Hepatocyte (in vitro differentiated cells): ENCODE results near the gene FMNL3. TPM values are rescaled to one million over a fixed set of nuclear protein-coding genes. Genes with fewer than 3 reads are reported as not detected.

Experiments
- DNase-seq: peaks from one replicate; pipeline ENCODE4 v3.0.0-alpha.2; 2016; ENCODE audit warnings: low spot score
- H2AFZ ChIP-seq: fragments of 200-600 bp; sonication (generic); 2 replicates; pipeline ENCODE4 v1.6.0; 2016; ENCODE audit warnings: antibody characterized with exemption, mild to moderate bottlenecking
- H3K27ac ChIP-seq: fragments of 200-600 bp; sonication (generic); 2 replicates; pipeline ENCODE4 v1.5.1; 2016; ENCODE audit warnings: mild to moderate bottlenecking
- H3K27me3 ChIP-seq: fragments of 200-600 bp; sonication (generic); 2 replicates; pipeline ENCODE4 v1.6.1; 2016
- H3K36me3 ChIP-seq: fragments of 200-600 bp; sonication (generic); replicated peaks from 2 replicates; pipeline ENCODE4 v1.5.1; 2016; ENCODE audit warnings: low read depth; ENCODE audit not compliant: insufficient read depth
- H3K4me1 ChIP-seq: fragments of 200-600 bp; sonication (generic); 2 replicates; pipeline ENCODE4 v1.5.1; 2016; ENCODE audit warnings: mild to moderate bottlenecking, moderate library complexity; ENCODE audit not compliant: insufficient read depth
- H3K4me2 ChIP-seq: fragments of 200-600 bp; sonication (generic); 2 replicates; pipeline ENCODE4 v1.6.0; 2016
- H3K4me3 ChIP-seq: fragments of 200-600 bp; sonication (generic); 2 replicates; pipeline ENCODE4 v1.5.1; 2016; ENCODE audit warnings: mild to moderate bottlenecking
- H3K79me2 ChIP-seq: fragments of 200-600 bp; sonication (generic); 2 replicates; pipeline ENCODE4 v1.6.0; 2017; ENCODE audit warnings: mild to moderate bottlenecking
- H3K9me2 ChIP-seq: fragments of 200-600 bp; sonication (generic); replicated peaks from 2 replicates; pipeline ENCODE4 v1.6.0; 2017; ENCODE audit warnings: mild to moderate bottlenecking; ENCODE audit not compliant: insufficient read depth
- H3K9me3 ChIP-seq: fragments of 200-600 bp; sonication (generic); 2 replicates; pipeline ENCODE4 v1.5.1; 2016; ENCODE audit warnings: low read depth, mild to moderate bottlenecking
- H4K20me1 ChIP-seq: fragments of 200-600 bp; sonication (generic); 2 replicates; pipeline ENCODE4 v1.6.0; 2016; ENCODE audit warnings: mild to moderate bottlenecking; ENCODE audit not compliant: insufficient read depth, poor library complexity, severe bottlenecking
- EZH2 ChIP-seq: fragments of 200-600 bp; sonication (generic); IDR thresholded peaks from 2 replicates; pipeline ENCODE4 v1.6.1; 2016; ENCODE audit warnings: antibody characterized with exemption, mild to moderate bottlenecking, borderline replicate concordance
- EZH2phosphoT487 ChIP-seq: fragments of 200-600 bp; sonication (generic); IDR thresholded peaks from one replicate; pipeline ENCODE4 v1.6.1; 2018; ENCODE audit warnings: antibody characterized with exemption, mild to moderate bottlenecking, low read depth, moderate library complexity; ENCODE audit not compliant: unreplicated experiment, severe bottlenecking
- WGBS: methylation state at CpG from one replicate; pipeline ENCODE4 v1.1.6; 2016; ENCODE audit warnings: low lambda C conversion rate; ENCODE audit errors: missing lambda C conversion rate; 5-methylcytosine and 5-hydroxymethylcytosine counted together
- polyA plus RNA-seq: library from polyadenylated mRNA; unstranded; fragments of >200 nt; fragmentation: Nextera tagmentation; extraction: Ambion mirVana; gene quantifications from 2 replicates; pipeline ENCODE4 v1.2.1, GENCODE V29; 2016
- total RNA-seq: library from RNA; depleted of rRNA; stranded (reverse); fragments of >200 nt; gene quantifications from 2 replicates; pipeline ENCODE4 v1.2.3, GENCODE V29; 2014
- TF ChIP-seq, protein P1 (sequence below): fragments of 200-600 bp; sonication (generic); IDR thresholded peaks from 2 replicates; pipeline ENCODE4 v1.5.1; 2016; ENCODE audit warnings: antibody characterized with exemption, mild to moderate bottlenecking; ENCODE audit not compliant: poor library complexity

The FMNL3 gene
- total and polyA plus RNA-seq, 2 experiments from 2014 or later = 5.8 to 8.3 TPM

DNA sequence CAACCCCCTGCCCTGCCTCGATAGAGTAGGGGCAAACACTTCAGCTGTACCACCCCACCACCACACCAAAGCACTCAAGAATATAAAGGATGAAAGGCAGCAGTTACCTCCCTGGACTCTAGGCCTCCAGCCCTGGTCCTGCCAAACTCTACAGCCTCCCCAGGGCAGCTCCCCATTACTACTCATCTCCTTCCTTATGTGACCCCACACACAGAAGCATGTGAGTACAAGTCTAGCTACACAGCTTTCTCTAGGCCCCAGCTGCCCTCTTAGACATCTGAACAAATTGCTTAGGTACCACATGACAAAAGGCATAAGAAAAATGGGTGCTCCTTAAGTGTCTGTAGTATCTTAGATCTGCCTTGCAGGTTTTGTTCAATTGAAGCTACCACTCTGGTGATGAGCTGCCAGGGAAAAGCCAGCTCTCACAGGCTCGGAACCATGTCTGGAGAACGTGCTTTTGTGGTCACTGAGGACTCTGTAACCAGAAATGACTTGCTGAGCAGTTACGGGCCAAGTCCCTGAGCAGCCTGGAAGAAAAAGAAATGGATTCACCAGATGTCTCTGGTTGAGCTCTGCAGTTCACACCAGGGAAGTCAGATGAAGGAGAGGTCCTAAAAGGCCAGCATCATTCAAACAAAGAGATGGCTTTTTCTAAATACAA is 32.8 kb downstream of the FMNL3 start:
- peaks cover 23% of the 10 kb centered on the region for H3K4me1 ChIP-seq
- no peaks in the 10 kb centered on the region for H4K20me1 ChIP-seq
- H3K9me3 ChIP-seq = no peaks in the 10 kb centered on the region
- H3K4me3 ChIP-seq = no peak overlapping the region
- H3K36me3 ChIP-seq = no peaks in the 10 kb centered on the region
- no peak for DNase-seq
- no peaks in the 10 kb centered on the region for H3K9me2 ChIP-seq
- peak overlapping the region; percentile 55 for H3K4me2 ChIP-seq
- TF ChIP-seq, protein P1, sequence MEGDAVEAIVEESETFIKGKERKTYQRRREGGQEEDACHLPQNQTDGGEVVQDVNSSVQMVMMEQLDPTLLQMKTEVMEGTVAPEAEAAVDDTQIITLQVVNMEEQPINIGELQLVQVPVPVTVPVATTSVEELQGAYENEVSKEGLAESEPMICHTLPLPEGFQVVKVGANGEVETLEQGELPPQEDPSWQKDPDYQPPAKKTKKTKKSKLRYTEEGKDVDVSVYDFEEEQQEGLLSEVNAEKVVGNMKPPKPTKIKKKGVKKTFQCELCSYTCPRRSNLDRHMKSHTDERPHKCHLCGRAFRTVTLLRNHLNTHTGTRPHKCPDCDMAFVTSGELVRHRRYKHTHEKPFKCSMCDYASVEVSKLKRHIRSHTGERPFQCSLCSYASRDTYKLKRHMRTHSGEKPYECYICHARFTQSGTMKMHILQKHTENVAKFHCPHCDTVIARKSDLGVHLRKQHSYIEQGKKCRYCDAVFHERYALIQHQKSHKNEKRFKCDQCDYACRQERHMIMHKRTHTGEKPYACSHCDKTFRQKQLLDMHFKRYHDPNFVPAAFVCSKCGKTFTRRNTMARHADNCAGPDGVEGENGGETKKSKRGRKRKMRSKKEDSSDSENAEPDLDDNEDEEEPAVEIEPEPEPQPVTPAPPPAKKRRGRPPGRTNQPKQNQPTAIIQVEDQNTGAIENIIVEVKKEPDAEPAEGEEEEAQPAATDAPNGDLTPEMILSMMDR = no peak
- TF ChIP-seq EZH2 (no peak), EZH2phosphoT487 (no peak)
- 72% methylated on average over 4 of the region's 4 CpGs for WGBS
- peak overlapping the region; percentile 90 for H3K27ac ChIP-seq
- H3K27me3 ChIP-seq = no peaks in the 10 kb centered on the region
- H2AFZ ChIP-seq = peak overlapping the region; percentile 2
- peaks cover 6% of the 10 kb centered on the region for H3K79me2 ChIP-seq

DNA sequence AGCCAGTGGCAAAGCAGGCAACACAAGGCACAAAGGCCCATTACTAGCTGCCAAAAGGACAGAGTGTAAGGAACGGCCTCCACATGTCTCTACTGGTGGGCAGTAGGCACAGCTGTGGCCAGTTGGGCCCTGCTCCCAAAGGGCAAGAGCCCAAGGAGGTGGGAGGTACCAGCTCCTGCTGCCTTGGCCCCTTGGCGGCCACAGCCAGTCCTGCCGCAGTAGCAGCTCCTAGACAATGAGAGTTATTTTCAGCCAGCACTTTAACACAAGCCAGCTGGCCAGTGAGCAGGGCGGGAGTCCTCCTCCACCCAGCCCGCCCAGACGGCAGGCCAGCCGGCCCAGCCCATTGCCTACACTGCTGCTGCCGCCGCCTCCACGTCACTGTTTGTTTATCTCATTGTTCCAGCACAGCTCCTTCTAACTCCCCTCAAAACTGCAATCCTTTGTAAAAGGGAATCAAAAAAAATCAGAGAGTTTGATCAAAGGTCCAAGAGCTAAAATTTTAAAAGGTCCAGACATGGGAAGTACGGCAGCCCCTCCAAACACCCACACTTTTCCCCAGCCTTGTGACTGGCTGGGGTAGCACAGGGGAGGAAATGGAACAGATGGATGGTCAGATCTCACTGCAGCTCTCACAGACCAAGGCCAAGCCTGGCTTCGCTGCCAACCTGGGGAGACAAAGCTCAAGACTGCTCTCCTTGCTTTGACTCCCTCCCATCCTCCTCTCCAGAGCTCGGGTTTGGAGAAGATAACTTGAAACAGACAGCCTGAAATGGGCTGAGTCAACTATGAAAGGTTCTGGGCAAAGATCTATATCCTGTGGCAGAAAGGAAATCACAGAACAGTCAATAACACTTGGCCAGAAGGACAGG is 33.5 kb downstream of the FMNL3 start:
- Histone ChIP-seq H3K79me2 (peaks cover 3% of the 10 kb centered on the region), H3K4me1 (peaks cover 23% of the 10 kb centered on the region)
- 17% methylated on average over 13 of the region's 13 CpGs for WGBS

DNA sequence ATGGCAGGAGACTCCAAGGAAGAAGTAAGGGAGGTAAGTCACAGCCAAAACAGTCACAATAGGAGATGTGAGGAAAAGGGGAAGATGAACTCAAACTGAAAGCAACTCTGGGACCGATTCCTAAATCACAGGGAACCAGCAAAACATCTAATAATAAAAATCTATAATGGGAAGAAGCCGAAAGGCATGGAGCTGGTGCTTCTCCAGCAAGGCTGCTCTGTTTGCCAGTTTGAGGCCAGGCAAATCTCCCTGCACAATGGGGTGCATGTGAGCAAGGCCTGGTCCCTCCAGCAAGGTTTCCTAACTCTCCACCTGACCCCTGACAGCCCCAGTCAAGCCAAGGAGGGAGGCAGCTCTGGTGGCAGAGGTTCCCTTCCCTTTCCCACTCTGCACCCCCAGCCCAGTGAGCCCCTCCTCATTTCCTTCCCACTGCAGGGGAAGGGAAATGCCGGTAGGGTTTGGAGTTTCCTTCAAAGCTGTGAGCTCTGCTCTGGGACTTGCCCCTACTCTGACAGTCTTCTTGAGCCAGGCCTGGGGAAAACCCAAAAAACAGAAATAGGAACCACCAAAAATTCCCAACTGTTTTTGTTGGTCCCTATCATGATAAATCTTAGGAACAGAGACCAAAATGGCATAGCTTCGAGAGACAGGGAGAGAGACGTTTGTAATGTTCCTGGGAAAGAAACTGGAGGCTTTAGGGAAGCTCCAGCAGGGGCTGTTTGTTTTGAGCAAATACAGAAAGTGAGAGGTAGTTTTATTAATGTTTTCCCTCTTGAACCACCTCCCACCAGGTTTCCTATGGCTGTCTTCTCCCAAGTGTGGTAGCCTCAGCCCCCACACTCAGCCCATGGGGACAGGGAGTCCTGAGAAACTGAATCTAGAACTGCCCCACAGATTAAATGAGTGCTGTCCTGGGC is 34.6 kb downstream of the FMNL3 start:
- H3K9me3 ChIP-seq = no peaks in the 10 kb centered on the region
- no peaks in the 10 kb centered on the region for H3K9me2 ChIP-seq
- 71% methylated on average over 5 of the region's 5 CpGs for WGBS
- peak overlapping the region; percentile 50 for H3K4me2 ChIP-seq
- peak overlapping the region; percentile 91 for H3K27ac ChIP-seq
- H3K27me3 ChIP-seq = no peaks in the 10 kb centered on the region
- H3K4me1 ChIP-seq = peaks cover 23% of the 10 kb centered on the region
- peaks cover 3% of the 10 kb centered on the region for H3K79me2 ChIP-seq
- H2AFZ ChIP-seq = no peak overlapping the region
- no peak for DNase-seq
- TF ChIP-seq EZH2phosphoT487 = no peak
- TF ChIP-seq, protein P1 = no peak
- no peak for TF ChIP-seq EZH2
- no peak overlapping the region for H3K4me3 ChIP-seq
- no peaks in the 10 kb centered on the region for H4K20me1 ChIP-seq
- H3K36me3 ChIP-seq = no peaks in the 10 kb centered on the region

More for the DNA sequence above, 33.5 kb downstream of the FMNL3 start:
- no peak overlapping the region for H3K4me3 ChIP-seq
- H3K27ac ChIP-seq = peak overlapping the region; percentile 91
- DNase-seq = peak; percentile 92
- H3K4me2 ChIP-seq = peak overlapping the region; percentile 55
- H3K36me3 ChIP-seq = no peaks in the 10 kb centered on the region
- peak overlapping the region; percentile 2 for H2AFZ ChIP-seq
- no peaks in the 10 kb centered on the region for H4K20me1 ChIP-seq
- H3K9me3 ChIP-seq = no peaks in the 10 kb centered on the region
- no peaks in the 10 kb centered on the region for H3K27me3 ChIP-seq
- TF ChIP-seq EZH2 (no peak), EZH2phosphoT487 (no peak)
- TF ChIP-seq, protein P1 = peak; percentile 5
- no peaks in the 10 kb centered on the region for H3K9me2 ChIP-seq
